ENCODE data around the gene HCST. TPM values are rescaled to one million over a fixed set of nuclear protein-coding genes. Genes with fewer than 3 reads are reported as not detected.
"Not testable (repeated sequence)": the region's sequence is repeated elsewhere in the genome, so short reads cannot be mapped to it uniquely, and the experiment has no call there.

HCST gene
- total RNA-seq, 4 donors from 2014 or later: 1.2 to 1.5 TPM; not detected in 2

DNA sequence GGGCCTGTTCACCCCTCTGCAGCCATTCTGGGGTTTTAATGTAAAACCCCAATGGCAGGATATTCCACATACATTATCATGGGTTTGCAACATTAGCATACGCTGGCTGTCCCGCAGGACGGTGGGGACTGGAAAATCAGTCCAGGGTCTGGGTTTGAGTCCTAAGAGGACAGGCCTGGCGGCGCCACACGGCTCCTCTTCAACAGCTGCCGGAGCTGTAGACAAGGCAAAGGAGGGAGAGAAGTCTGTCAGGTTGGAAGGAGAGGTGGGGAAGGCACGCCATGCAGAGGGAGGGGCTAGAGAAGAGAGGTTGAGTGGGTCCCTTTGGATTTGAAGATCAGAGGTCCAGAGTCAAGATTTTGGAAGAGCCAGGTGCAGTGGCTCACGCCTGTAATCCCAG is 13.9 kb upstream of the HCST start:
- no peaks in the 10 kb centered on the region for H3K9me3 ChIP-seq
- H3K4me3 ChIP-seq: no peak overlapping the region
- peaks cover 0 to 17% of the 10 kb centered on the region in 2 donors for H3K36me3 ChIP-seq
- no peak overlapping the region for H3K27ac ChIP-seq
- in situ Hi-C loops (cut with MboI; ENCODE audit: low sequenced_read_pairs in 4 of 4): loop anchor here in 1 of 4 donors (10.0 kb wide), 1 partner anchor 46 kb away; the partner anchor contains the start of gene LRFN3
- intact Hi-C loops (cut with DNase I; ENCODE audit: low total_unique reads): no loop called here
- no peaks in the 10 kb centered on the region for H3K4me1 ChIP-seq
- H3K27me3 ChIP-seq: no peaks in the 10 kb centered on the region
- ATAC-seq (no peak), DNase-seq (no peak)
- no peak for TF ChIP-seq POLR2A (IDR thresholded peaks at IDR 0.05)
- TF ChIP-seq, protein P1, sequence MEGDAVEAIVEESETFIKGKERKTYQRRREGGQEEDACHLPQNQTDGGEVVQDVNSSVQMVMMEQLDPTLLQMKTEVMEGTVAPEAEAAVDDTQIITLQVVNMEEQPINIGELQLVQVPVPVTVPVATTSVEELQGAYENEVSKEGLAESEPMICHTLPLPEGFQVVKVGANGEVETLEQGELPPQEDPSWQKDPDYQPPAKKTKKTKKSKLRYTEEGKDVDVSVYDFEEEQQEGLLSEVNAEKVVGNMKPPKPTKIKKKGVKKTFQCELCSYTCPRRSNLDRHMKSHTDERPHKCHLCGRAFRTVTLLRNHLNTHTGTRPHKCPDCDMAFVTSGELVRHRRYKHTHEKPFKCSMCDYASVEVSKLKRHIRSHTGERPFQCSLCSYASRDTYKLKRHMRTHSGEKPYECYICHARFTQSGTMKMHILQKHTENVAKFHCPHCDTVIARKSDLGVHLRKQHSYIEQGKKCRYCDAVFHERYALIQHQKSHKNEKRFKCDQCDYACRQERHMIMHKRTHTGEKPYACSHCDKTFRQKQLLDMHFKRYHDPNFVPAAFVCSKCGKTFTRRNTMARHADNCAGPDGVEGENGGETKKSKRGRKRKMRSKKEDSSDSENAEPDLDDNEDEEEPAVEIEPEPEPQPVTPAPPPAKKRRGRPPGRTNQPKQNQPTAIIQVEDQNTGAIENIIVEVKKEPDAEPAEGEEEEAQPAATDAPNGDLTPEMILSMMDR (IDR thresholded peaks at IDR 0.05 in 4 of 5, conservative IDR thresholded peaks at IDR 0.05 in 1 of 5): no peak

DNA sequence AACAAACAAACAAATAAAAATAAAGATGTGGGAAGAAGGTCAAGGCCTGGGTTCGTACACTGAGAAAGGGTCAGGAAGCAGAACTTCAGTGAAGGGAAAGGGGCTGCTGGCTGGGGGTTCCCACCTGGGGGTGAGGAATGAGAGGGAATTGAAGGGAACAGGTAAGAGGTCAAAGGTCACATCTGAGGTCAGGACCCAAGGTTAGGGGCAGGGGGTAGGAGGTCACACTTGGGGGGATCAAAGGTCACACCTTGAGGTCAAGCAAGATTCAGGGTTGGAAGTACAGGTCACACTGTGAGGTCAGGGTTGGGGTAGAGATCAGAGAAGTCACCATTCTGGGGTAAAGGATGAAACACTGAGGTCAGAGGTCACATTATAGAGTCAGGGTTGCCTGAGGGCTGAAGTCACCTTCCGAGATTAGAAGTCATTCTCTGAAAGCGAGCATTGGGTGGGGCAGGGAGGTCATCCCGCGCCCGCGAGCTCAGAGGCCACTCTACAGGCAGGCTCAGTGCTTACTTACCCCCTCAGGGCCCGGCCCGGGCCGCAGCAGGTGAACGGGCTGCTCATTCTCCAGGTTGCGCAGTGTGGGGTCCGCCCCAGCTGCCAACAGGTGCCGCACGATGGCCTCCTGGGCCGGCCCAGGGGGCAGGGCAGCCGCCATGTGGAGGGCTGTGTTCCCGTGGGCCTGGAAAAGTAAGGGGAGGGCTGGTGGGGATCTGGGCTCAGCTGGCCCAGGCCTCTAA is 12.8 kb upstream of the HCST start:
- ATAC-seq: no peak
- TF ChIP-seq POLR2A (IDR thresholded peaks at IDR 0.05): no peak
- TF ChIP-seq, protein P1 (IDR thresholded peaks at IDR 0.05 in 4 of 5, conservative IDR thresholded peaks at IDR 0.05 in 1 of 5): no peak
- Histone ChIP-seq H3K4me1 (no peaks in the 10 kb centered on the region), H3K27ac (no peak overlapping the region), H3K4me3 (no peak overlapping the region), H3K27me3 (no peaks in the 10 kb centered on the region), H3K36me3 (peaks cover 0 to 19% of the 10 kb centered on the region in 2 donors), H3K9me3 (no peaks in the 10 kb centered on the region)
- no peak for DNase-seq
- intact Hi-C loops (cut with DNase I; ENCODE audit: low total_unique reads): no loop called here
- in situ Hi-C loops (cut with MboI; ENCODE audit: low sequenced_read_pairs in 4 of 4): loop anchor here in 1 of 4 donors (10.0 kb wide), 1 partner anchor 45 kb away; the partner anchor contains the start of gene LRFN3

DNA sequence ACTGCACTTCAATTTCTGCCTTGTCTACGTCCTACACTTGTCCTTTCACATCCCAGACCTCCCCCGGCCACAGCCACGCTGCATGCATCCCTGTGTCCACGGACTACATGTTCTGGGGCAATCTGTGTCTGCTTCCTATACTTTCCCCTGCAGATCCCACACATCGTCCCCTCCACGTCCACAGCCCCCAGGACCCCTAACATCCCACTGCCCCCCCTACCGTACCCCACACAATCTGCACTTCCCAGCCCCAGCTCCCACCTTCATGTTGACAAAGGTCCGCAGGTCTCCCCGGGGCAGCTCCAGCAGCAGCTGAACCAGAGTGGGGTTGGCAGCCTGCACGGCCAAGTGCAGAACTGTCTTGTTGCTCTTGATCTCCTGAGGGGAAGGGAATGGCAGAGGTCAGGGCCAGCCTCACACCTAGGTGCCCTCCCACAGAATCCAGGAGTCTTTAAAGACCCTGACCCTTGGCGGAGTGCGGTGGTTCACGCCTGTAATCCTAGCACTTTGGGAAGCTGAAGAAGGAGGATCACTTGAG is 12.1 kb upstream of the HCST start:
- peaks cover 0 to 22% of the 10 kb centered on the region in 2 donors for H3K36me3 ChIP-seq
- TF ChIP-seq POLR2A (IDR thresholded peaks at IDR 0.05): no peak
- TF ChIP-seq, protein P1 (IDR thresholded peaks at IDR 0.05 in 4 of 5, conservative IDR thresholded peaks at IDR 0.05 in 1 of 5): no peak
- intact Hi-C loops (cut with DNase I; ENCODE audit: low total_unique reads) (no loop called here), in situ Hi-C loops (cut with MboI; ENCODE audit: low sequenced_read_pairs in 4 of 4) (no loop called here)
- no peaks in the 10 kb centered on the region for H3K27me3 ChIP-seq
- ATAC-seq (no peak), DNase-seq (no peak)
- H3K4me3 ChIP-seq: no peak overlapping the region
- H3K4me1 ChIP-seq: no peaks in the 10 kb centered on the region
- no peak overlapping the region for H3K27ac ChIP-seq
- no peaks in the 10 kb centered on the region for H3K9me3 ChIP-seq

DNA sequence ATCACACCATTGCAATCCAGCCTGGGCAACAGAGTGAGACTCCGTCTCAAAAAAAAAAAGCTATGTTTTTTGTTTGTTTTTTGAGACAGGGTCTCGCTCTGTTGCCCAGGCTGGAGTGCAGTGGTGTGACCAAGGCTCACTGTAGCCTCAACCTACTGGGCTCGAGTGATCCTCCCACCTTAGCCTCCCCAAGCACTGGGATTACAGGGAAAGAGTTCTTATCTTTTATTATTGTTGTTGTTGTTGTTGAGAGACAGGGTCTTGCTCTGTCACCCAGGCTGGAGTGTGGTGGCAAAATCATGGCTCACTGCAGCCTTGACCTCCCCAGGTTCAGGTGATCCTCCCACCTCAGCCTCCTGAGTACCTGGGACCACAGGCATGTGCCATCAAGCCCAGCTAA is 10.5 kb upstream of the HCST start:
- intact Hi-C loops (cut with DNase I; ENCODE audit: low total_unique reads); H3K4me1 ChIP-seq; H3K9me3 ChIP-seq; ATAC-seq; DNase-seq; H3K4me3 ChIP-seq; H3K27me3 ChIP-seq; H3K27ac ChIP-seq; in situ Hi-C loops (cut with MboI; ENCODE audit: low sequenced_read_pairs in 4 of 4): not testable (repeated sequence)
- peaks cover 0 to 22% of the 10 kb centered on the region in 2 donors for H3K36me3 ChIP-seq

DNA sequence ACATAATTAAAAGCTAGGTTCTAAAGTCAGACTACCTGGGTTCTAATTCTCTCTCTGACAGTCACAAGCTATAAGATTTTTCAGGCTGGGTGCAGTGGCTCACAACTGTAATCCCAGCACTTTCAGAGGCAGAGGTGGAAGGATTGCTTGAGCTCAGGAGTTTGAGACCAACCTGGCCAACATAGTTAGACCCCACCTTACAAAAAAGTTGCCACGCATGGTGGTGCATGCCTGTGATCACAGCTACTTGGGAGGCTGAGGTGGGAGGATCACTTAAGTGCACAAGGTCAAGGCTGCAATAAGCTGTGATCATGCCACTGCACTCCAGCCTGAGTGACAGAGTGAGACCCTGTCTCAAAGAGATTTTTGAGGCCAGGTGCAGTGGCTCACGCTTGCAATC is 8.0 kb upstream of the HCST start:
- peaks cover 9 to 11% of the 10 kb centered on the region in 2 donors for H3K4me1 ChIP-seq
- ATAC-seq: no peak
- intact Hi-C loops (cut with DNase I; ENCODE audit: low total_unique reads) (no loop called here), in situ Hi-C loops (cut with MboI; ENCODE audit: low sequenced_read_pairs in 4 of 4) (no loop called here)
- no peak overlapping the region for H3K27ac ChIP-seq
- peaks cover 0 to 10% of the 10 kb centered on the region in 2 donors for H3K36me3 ChIP-seq
- H3K9me3 ChIP-seq: no peaks in the 10 kb centered on the region
- no peak for DNase-seq
- H3K4me3 ChIP-seq: no peak overlapping the region
- peaks cover 0 to 3% (median 0%) of the 10 kb centered on the region in 3 donors for H3K27me3 ChIP-seq
- no peak for TF ChIP-seq POLR2A (IDR thresholded peaks at IDR 0.05)
- TF ChIP-seq, protein P1 (IDR thresholded peaks at IDR 0.05 in 4 of 5, conservative IDR thresholded peaks at IDR 0.05 in 1 of 5): no peak
